Measurements from ENCODE around the gene GSDMA.
"Not testable (repeated sequence)": the region's sequence is repeated elsewhere in the genome, so short reads cannot be mapped to it uniquely, and the experiment has no call there.

GRCh38 chr17:40001335-40001734 is 38.5 kb downstream of the GSDMA start:
- not testable (repeated sequence) for TF ChIP-seq EP300, POLR2AphosphoS5 (IDR thresholded peaks at IDR 0.05)
